GM12878 (cell line): Measurements from ENCODE around the gene BRD3. TPM values are rescaled to one million over a fixed set of nuclear protein-coding genes. Genes with fewer than 3 reads are reported as not detected.

Experiments used
- ATAC-seq: fragments of 200-7000 bp; cut with Tn5 transposase; 3 replicates; pipeline ENCODE4 v1.9.1; 2020; ENCODE audit warnings: mild to moderate bottlenecking, moderate library complexity
- BruUV-seq: library from RNA; stranded (reverse); fragments of 400-500 nt; replicated peaks from 2 replicates; lab custom pipeline; 2021; lab: Mats Ljungman, UMichigan
- CTCF ChIA-PET: fragments of 300-600 bp; sonication (Branson Sonifier 250); formaldehyde crosslinking; extraction: SDS; loops from one replicate; lab custom pipeline; 2021; ENCODE audit warnings: inconsistent platforms; lab: Yijun Ruan, JAX
- POLR2A ChIA-PET: fragments of 350-600 bp; formaldehyde crosslinking; extraction: SDS; loops from one replicate; lab custom pipeline; 2021; ENCODE audit warnings: inconsistent platforms; lab: Charles Lee
- RAD21 ChIA-PET: fragments of 300-600 bp; sonication (Branson Sonifier 250); formaldehyde crosslinking; loops from one replicate; lab custom pipeline; 2023; ENCODE audit warnings: antibody characterized with exemption; ENCODE audit not compliant: unreplicated experiment; lab: Charles Lee
- SMC1A ChIA-PET: fragments of 300-600 bp; sonication (Branson Sonifier 250); formaldehyde crosslinking; loops from one replicate; lab custom pipeline; 2023; ENCODE audit not compliant: unreplicated experiment, uncharacterized antibody; lab: Charles Lee
- DNase-seq: peaks from one replicate; pipeline ENCODE4 v3.0.0-alpha.2; 2011; ENCODE audit warnings: low read depth, low spot score
- FAIRE-seq: peaks from 3 replicates; lab custom pipeline; 2011; peaks lifted over from hg19 to GRCh38; lab: Jason Lieb, UNC
- H2AFZ ChIP-seq: 2 replicates; pipeline ENCODE4 v1.6.0; 2011; ENCODE audit warnings: low read depth, low read length, control low read depth; ENCODE audit not compliant: control insufficient read depth
- H3K27ac ChIP-seq: 2 replicates; pipeline ENCODE4 v1.5.1; 2011; ENCODE audit warnings: control low read depth; ENCODE audit not compliant: control insufficient read depth, insufficient read depth
- H3K27me3 ChIP-seq, 2 experiments: replicated peaks in 1 of 2; 2 replicates each; pipeline versions ENCODE4 v1.6.0 to v1.6.1; 2011; ENCODE audit warnings: low read length in 1 of 2; ENCODE audit not compliant: control insufficient read depth in 2 of 2, insufficient read depth in 2 of 2
- H3K36me3 ChIP-seq, 2 experiments: 2 replicates each; pipeline ENCODE4 v1.5.1; 2011; ENCODE audit warnings: low read length in 1 of 2; ENCODE audit not compliant: control insufficient read depth in 2 of 2, insufficient read depth in 2 of 2
- H3K4me1 ChIP-seq: 2 replicates; pipeline ENCODE4 v1.6.1; 2011; ENCODE audit warnings: mild to moderate bottlenecking, low read length, moderate library complexity, mixed read lengths; ENCODE audit not compliant: control insufficient read depth, insufficient read depth
- H3K4me2 ChIP-seq: 2 replicates; pipeline ENCODE4 v1.6.0; 2011; ENCODE audit warnings: control low read depth; ENCODE audit not compliant: control insufficient read depth, insufficient read depth
- H3K4me3 ChIP-seq: fragments of 200-600 bp; sonication (generic); 2 replicates; pipeline ENCODE4 v1.5.1; 2016
- H3K79me2 ChIP-seq: 2 replicates; pipeline ENCODE4 v1.6.0; 2011; ENCODE audit warnings: low read length; ENCODE audit not compliant: control insufficient read depth, insufficient read depth
- H3K9ac ChIP-seq: 2 replicates; pipeline ENCODE4 v1.8.0; 2011; ENCODE audit warnings: low read length, control low read depth, mixed read lengths; ENCODE audit not compliant: control insufficient read depth, insufficient read depth
- H3K9me3 ChIP-seq: replicated peaks from 3 replicates; pipeline ENCODE4 v1.5.1; 2011; ENCODE audit warnings: mild to moderate bottlenecking, low read length; ENCODE audit not compliant: control insufficient read depth, insufficient read depth
- H4K20me1 ChIP-seq: 2 replicates; pipeline ENCODE4 v1.6.0; 2011; ENCODE audit not compliant: control insufficient read depth, insufficient read depth
- MXI1 ChIP-seq: fragments of 150-350 bp; IDR thresholded peaks from 2 replicates; pipeline ENCODE4 v1.6.1; 2011; ENCODE audit warnings: low read depth, mild to moderate bottlenecking, inconsistent platforms, low read length, improper control_type of control experiment
- YY1 ChIP-seq: IDR thresholded peaks from 2 replicates; pipeline ENCODE4 v1.6.1; 2011; ENCODE audit warnings: low read depth, mild to moderate bottlenecking, low read length
- WGBS: methylation state at CpG from one replicate; pipeline ENCODE4 v1.1.6; 2016; ENCODE audit warnings: low lambda C conversion rate; ENCODE audit not compliant: insufficient replicate concordance, insufficient coverage; ENCODE audit errors: missing lambda C conversion rate; 5-methylcytosine and 5-hydroxymethylcytosine counted together
- in situ Hi-C: fragments of 300-500 bp; cut with MboI; formaldehyde crosslinking; loops from 9 replicates; pipeline ENCODE4 v1.14.3; 2018; ENCODE audit warnings: mixed read lengths
- intact Hi-C: fragments of 100-400 bp; cut with micrococcal nuclease; formaldehyde crosslinking; loops from one replicate; pipeline ENCODE4 v1.14.2; 2022; ENCODE audit not compliant: unreplicated experiment
- polyA plus RNA-seq, 11 experiments: library from polyadenylated mRNA; depleted of rRNA in 4 of 11; unstranded in 6 of 11; stranded (reverse) in 5 of 11; fragments of >200 nt; fragmentation: Nextera tagmentation in 4 of 11; fragmentation: Illumina TruSeq in 1 of 11; extraction: Ambion mirVana in 4 of 11; extraction: Trizol in 1 of 11; gene quantifications; 1 replicate in 1 of 11; 2 replicates in 10 of 11; pipeline versions ENCODE4 v1.2.1 to v1.2.3, GENCODE V29; 2011 to 2016; ENCODE audit warnings: inconsistent platforms in 2 of 11, missing spikeins in 2 of 11, low read depth in 1 of 11
- total RNA-seq, 4 experiments: library from RNA; depleted of rRNA in 3 of 4; stranded (reverse); fragments of >200 nt in 3 of 4; fragmentation: Illumina TruSeq in 1 of 4; extraction: Trizol in 1 of 4; gene quantifications; 2 replicates each; pipeline versions ENCODE4 v1.2.1 to v1.2.3, GENCODE V29; 2013 to 2021
- TF ChIP-seq, protein P1 (sequence below): fragments of 450-650 bp; IDR thresholded peaks from 2 replicates; pipeline ENCODE4 v1.6.1; 2016; ENCODE audit warnings: mild to moderate bottlenecking
- TF ChIP-seq, protein P2 (sequence below), 3 experiments: IDR thresholded peaks in 2 of 3; conservative IDR thresholded peaks in 1 of 3; 2 replicates each; pipeline ENCODE4 v1.5.1; 2011; ENCODE audit warnings: low read depth in 3 of 3, low read length in 3 of 3, mild to moderate bottlenecking in 3 of 3, control low read depth in 2 of 3, moderate library complexity in 2 of 3, inconsistent platforms in 1 of 3, mixed read lengths in 1 of 3; ENCODE audit not compliant: control insufficient read depth in 2 of 3, insufficient read depth in 1 of 3; ENCODE audit errors: extremely low read depth in 1 of 3

The BRD3 gene
- total and polyA plus RNA-seq, 10 of the 15 experiments (the other 5 are each of a cell fraction or from before 2014, with no cell fraction given) = 0.53 to 20.8 (median 4.8) TPM

DNA sequence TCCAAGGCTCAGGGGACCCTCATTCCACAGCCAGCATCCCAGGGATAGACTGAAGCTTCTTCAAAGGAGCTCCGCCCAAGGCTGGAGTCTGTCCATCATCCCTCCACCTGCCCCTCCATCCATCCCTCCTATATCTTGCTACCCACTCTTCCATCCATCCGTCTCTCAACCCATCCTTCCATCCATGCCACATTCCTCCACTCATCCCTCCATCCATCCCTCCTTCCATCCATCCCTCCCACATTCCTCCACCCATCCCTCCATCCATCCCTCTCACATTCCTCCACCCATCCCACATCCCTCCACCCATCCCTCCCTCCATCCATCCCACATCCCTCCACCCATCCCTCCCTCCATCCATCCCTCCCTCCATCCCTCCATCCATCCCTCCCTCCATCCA is 70.2 kb downstream of the BRD3 start (continued):
- TF ChIP-seq YY1 = no peak

DNA sequence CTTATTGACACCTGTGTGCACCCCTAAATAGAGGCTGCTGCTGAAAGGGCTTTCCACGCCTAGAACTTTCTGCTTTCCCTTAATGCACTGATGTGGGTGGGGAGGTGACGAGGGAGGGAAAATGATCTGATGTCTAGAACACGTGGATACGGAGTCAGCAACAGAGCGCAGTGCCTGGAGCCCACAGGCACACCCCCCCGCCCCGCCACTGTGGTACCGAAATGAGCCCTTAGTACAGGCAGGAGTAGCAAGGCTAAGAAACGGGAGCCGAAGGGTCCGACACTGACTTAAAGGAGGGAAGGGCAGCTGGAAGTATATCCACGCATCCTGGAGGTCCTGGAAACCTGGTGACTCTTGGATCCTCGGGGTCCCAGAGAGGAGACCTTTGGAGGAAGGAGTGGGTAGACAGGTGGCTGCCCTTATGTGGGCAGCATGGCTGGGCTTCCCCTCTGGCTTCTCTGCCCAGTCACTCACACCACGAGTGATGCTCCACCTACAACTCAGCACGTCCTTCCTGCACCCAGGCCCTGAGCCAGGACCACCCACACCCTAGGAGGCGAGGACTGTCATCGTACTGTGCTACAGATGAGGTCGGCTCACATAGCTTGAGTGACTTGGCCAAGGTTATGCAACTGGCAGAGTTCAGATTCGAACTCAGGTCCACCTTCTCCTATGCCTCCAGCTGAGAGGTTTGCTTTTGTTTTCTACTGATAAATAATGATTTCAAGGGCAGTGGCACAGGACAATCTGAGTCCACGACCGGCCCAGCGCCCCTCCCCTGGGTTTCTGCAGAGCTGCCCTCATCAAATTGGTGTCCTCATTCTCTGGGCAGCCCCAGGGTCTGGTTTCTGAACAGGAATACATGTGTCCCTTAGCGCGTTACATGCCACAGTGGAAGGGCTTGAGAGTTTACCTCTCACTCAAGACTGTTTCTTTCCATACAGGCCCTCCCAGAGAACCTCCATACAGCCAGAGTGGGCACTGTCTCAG is 71.0 kb downstream of the BRD3 start:
- BruUV-seq = no TSS peak
- no peak overlapping the region for H3K4me2 ChIP-seq
- RAD21 ChIA-PET = interaction anchor here (0.5 to 4.3 kb wide), 3 partner anchors 9 to 215 kb away, joined by 3 to 76 read pairs (median 4); no protein-coding TSS in a partner anchor
- no peak overlapping the region for H2AFZ ChIP-seq
- no peak overlapping the region for H3K27ac ChIP-seq
- ATAC-seq (no peak), DNase-seq (no peak), FAIRE-seq (no peak)
- TF ChIP-seq, protein P1, sequence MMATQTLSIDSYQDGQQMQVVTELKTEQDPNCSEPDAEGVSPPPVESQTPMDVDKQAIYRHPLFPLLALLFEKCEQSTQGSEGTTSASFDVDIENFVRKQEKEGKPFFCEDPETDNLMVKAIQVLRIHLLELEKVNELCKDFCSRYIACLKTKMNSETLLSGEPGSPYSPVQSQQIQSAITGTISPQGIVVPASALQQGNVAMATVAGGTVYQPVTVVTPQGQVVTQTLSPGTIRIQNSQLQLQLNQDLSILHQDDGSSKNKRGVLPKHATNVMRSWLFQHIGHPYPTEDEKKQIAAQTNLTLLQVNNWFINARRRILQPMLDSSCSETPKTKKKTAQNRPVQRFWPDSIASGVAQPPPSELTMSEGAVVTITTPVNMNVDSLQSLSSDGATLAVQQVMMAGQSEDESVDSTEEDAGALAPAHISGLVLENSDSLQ = peak; percentile 42; the same call in 1 of the 2 replicates
- no peak for TF ChIP-seq MXI1
- TF ChIP-seq, protein P2, sequence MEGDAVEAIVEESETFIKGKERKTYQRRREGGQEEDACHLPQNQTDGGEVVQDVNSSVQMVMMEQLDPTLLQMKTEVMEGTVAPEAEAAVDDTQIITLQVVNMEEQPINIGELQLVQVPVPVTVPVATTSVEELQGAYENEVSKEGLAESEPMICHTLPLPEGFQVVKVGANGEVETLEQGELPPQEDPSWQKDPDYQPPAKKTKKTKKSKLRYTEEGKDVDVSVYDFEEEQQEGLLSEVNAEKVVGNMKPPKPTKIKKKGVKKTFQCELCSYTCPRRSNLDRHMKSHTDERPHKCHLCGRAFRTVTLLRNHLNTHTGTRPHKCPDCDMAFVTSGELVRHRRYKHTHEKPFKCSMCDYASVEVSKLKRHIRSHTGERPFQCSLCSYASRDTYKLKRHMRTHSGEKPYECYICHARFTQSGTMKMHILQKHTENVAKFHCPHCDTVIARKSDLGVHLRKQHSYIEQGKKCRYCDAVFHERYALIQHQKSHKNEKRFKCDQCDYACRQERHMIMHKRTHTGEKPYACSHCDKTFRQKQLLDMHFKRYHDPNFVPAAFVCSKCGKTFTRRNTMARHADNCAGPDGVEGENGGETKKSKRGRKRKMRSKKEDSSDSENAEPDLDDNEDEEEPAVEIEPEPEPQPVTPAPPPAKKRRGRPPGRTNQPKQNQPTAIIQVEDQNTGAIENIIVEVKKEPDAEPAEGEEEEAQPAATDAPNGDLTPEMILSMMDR (IDR thresholded peaks at IDR 0.05 in 2 of 3, conservative IDR thresholded peaks at IDR 0.05 in 1 of 3; ENCODE audit: control insufficient read depth in 2 of 3, extremely low read depth in 1 of 3, insufficient read depth in 1 of 3, low read depth in 3 of 3, low read length in 3 of 3) = no peak
- CTCF ChIA-PET = interaction anchor here (1.4 to 4.6 kb wide), 3 partner anchors 203 to 407 kb away, joined by 4 to 177 read pairs (median 50); no protein-coding TSS in a partner anchor
- intact Hi-C loops = no loop called here
- H3K79me2 ChIP-seq = peaks cover 13% of the 10 kb centered on the region
- in situ Hi-C loops = no loop called here
- no peaks in the 10 kb centered on the region for H3K9me3 ChIP-seq
- no peak overlapping the region for H3K9ac ChIP-seq
- POLR2A ChIA-PET = interaction anchor here (0.6 kb wide), 1 partner anchor 176 kb away, joined by 4 read pairs; no protein-coding TSS in a partner anchor
- no peak overlapping the region for H3K4me3 ChIP-seq
- H3K36me3 ChIP-seq = no peaks in the 10 kb centered on the region
- H4K20me1 ChIP-seq = no peaks in the 10 kb centered on the region
- SMC1A ChIA-PET = interaction anchor here (1.2 to 2.1 kb wide), 2 partner anchors 210 to 215 kb away, joined by 4 to 7 read pairs; no protein-coding TSS in a partner anchor
- WGBS = 32% methylated on average over 24 of the region's 24 CpGs
- peaks cover 9% of the 10 kb centered on the region for H3K4me1 ChIP-seq
- H3K27me3 ChIP-seq = no peaks in the 10 kb centered on the region
